OCI-LY1 (cell line): Measurements from ENCODE around the gene MTHFSD.

ENCODE experiments used
- H2AFZ ChIP-seq: fragments of 200-600 bp; sonication (generic), shearing (Covaris generic); 2 replicates; pipeline ENCODE4 v1.6.0; 2014; ENCODE audit warnings: antibody characterized with exemption, mild to moderate bottlenecking, low read length
- H3F3A ChIP-seq: fragments of 200-600 bp; sonication (generic), shearing (Covaris generic); 2 replicates; pipeline ENCODE4 v1.6.0; 2014; ENCODE audit warnings: mild to moderate bottlenecking, antibody characterized with exemption, low read length, moderate library complexity; ENCODE audit not compliant: insufficient read depth
- H3K27ac ChIP-seq: fragments of 200-600 bp; sonication (generic); 2 replicates; pipeline ENCODE4 v1.5.1; 2014; ENCODE audit warnings: low read length, mixed run types, mild to moderate bottlenecking, low read depth; ENCODE audit not compliant: poor library complexity, severe bottlenecking
- H3K27me3 ChIP-seq: fragments of 200-600 bp; sonication (generic); 2 replicates; pipeline ENCODE4 v1.6.0; 2014; ENCODE audit warnings: antibody characterized with exemption, mild to moderate bottlenecking, low read length, moderate library complexity; ENCODE audit not compliant: insufficient read depth
- H3K36me3 ChIP-seq: fragments of 200-600 bp; sonication (generic); 2 replicates; pipeline ENCODE4 v1.6.1; 2014; ENCODE audit warnings: mild to moderate bottlenecking, antibody characterized with exemption, low read length, moderate library complexity, mixed read lengths; ENCODE audit not compliant: insufficient read depth
- H3K4me1 ChIP-seq: fragments of 200-600 bp; sonication (generic); 2 replicates; pipeline ENCODE4 v1.5.1; 2014; ENCODE audit warnings: mild to moderate bottlenecking, low read length, moderate library complexity; ENCODE audit not compliant: insufficient read depth, severe bottlenecking
- H3K4me2 ChIP-seq: fragments of 200-600 bp; sonication (generic), shearing (Covaris generic); 2 replicates; pipeline ENCODE4 v1.6.1; 2014; ENCODE audit warnings: low read length
- H3K4me3 ChIP-seq: fragments of 200-600 bp; sonication (generic); 2 replicates; pipeline ENCODE4 v1.5.1; 2014; ENCODE audit warnings: low read length, low read depth, mild to moderate bottlenecking, mixed read lengths; ENCODE audit not compliant: poor library complexity, severe bottlenecking
- H3K79me2 ChIP-seq: fragments of 200-600 bp; shearing (Covaris generic); 2 replicates; pipeline ENCODE4 v1.6.1; 2016; ENCODE audit warnings: mixed run types, low read length, mixed read lengths; ENCODE audit not compliant: insufficient read depth
- H3K9ac ChIP-seq: fragments of 200-600 bp; sonication (generic), shearing (Covaris generic); 2 replicates; pipeline ENCODE4 v1.6.1; 2014; ENCODE audit warnings: mild to moderate bottlenecking, low read length, mixed read lengths
- H3K9me2 ChIP-seq: fragments of 200-600 bp; sonication (generic), shearing (Covaris generic); 2 replicates; pipeline ENCODE4 v1.6.1; 2014; ENCODE audit warnings: low read depth, mild to moderate bottlenecking, low read length, mixed read lengths
- H3K9me3 ChIP-seq: fragments of 200-600 bp; shearing (Covaris generic); 2 replicates; pipeline ENCODE4 v1.6.1; 2014; ENCODE audit warnings: low read length, mixed read lengths
- H4K20me1 ChIP-seq: fragments of 200-600 bp; sonication (generic), shearing (Covaris generic); 2 replicates; pipeline ENCODE4 v1.6.0; 2016; ENCODE audit warnings: mild to moderate bottlenecking, low read length; ENCODE audit not compliant: insufficient read depth
- CTCF ChIP-seq: fragments of 200-600 bp; sonication (generic), shearing (Covaris generic); IDR thresholded peaks from 2 replicates; pipeline ENCODE4 v1.5.1; 2017; ENCODE audit warnings: mild to moderate bottlenecking, antibody characterized with exemption, low read length, moderate library complexity, mixed read lengths
- EZH2 ChIP-seq: fragments of 200-600 bp; sonication (generic), shearing (Covaris generic); IDR thresholded peaks from 2 replicates; pipeline ENCODE4 v1.8.0; 2017; ENCODE audit warnings: borderline replicate concordance, mixed run types, mild to moderate bottlenecking, antibody characterized with exemption, low read length, moderate library complexity, mixed read lengths

MTHFSD gene

GRCh38 chr16:86502856-86503748, 51.9 kb downstream of the MTHFSD start:
- TF ChIP-seq EZH2, result no peak
- TF ChIP-seq CTCF, result no peak

GRCh38 chr16:86501989-86502855, 52.8 kb downstream of the MTHFSD start:
- H3K4me1 ChIP-seq, result no peaks in the 10 kb centered on the region
- H3K27ac ChIP-seq, result no peak overlapping the region
- H3K27me3 ChIP-seq, result no peaks in the 10 kb centered on the region
- no peaks in the 10 kb centered on the region for H3F3A ChIP-seq
- no peaks in the 10 kb centered on the region for H4K20me1 ChIP-seq
- no peak overlapping the region for H3K4me2 ChIP-seq
- H3K9me3 ChIP-seq, result no peaks in the 10 kb centered on the region
- TF ChIP-seq CTCF (no peak), EZH2 (no peak)
- no peaks in the 10 kb centered on the region for H3K36me3 ChIP-seq
- H2AFZ ChIP-seq, result no peak overlapping the region
- no peaks in the 10 kb centered on the region for H3K9me2 ChIP-seq
- H3K9ac ChIP-seq, result no peak overlapping the region
- no peaks in the 10 kb centered on the region for H3K79me2 ChIP-seq
- no peak overlapping the region for H3K4me3 ChIP-seq

More at GRCh38 chr16:86502856-86503748, 51.9 kb downstream of the MTHFSD start:
- Histone ChIP-seq H3K9me2 (no peaks in the 10 kb centered on the region), H3K4me1 (no peaks in the 10 kb centered on the region), H3F3A (no peaks in the 10 kb centered on the region), H3K27me3 (no peaks in the 10 kb centered on the region), H3K4me2 (no peak overlapping the region), H3K36me3 (no peaks in the 10 kb centered on the region), H3K27ac (no peak overlapping the region), H2AFZ (no peak overlapping the region), H3K4me3 (no peak overlapping the region), H4K20me1 (no peaks in the 10 kb centered on the region), H3K9ac (no peak overlapping the region), H3K79me2 (no peaks in the 10 kb centered on the region), H3K9me3 (no peaks in the 10 kb centered on the region)

- H3F3A ChIP-seq, result no peaks in the 10 kb centered on the region
- no peaks in the 10 kb centered on the region for H3K4me1 ChIP-seq
- H3K4me2 ChIP-seq, result no peak overlapping the region
- H3K27ac ChIP-seq, result no peak overlapping the region
- H3K9me2 ChIP-seq, result no peaks in the 10 kb centered on the region
- no peak overlapping the region for H3K9ac ChIP-seq
- no peaks in the 10 kb centered on the region for H3K79me2 ChIP-seq
- no peak for TF ChIP-seq CTCF
- no peak for TF ChIP-seq EZH2
- H3K4me3 ChIP-seq, result no peak overlapping the region
- H3K27me3 ChIP-seq, result no peaks in the 10 kb centered on the region
- no peaks in the 10 kb centered on the region for H3K9me3 ChIP-seq
- H2AFZ ChIP-seq, result no peak overlapping the region
- H3K36me3 ChIP-seq, result no peaks in the 10 kb centered on the region
- no peaks in the 10 kb centered on the region for H4K20me1 ChIP-seq
These were observed 54.1 kb downstream of the MTHFSD start for GRCh38 chr16:86500708-86501510.
